ENCODE results near the gene SLC22A16.

DNA sequence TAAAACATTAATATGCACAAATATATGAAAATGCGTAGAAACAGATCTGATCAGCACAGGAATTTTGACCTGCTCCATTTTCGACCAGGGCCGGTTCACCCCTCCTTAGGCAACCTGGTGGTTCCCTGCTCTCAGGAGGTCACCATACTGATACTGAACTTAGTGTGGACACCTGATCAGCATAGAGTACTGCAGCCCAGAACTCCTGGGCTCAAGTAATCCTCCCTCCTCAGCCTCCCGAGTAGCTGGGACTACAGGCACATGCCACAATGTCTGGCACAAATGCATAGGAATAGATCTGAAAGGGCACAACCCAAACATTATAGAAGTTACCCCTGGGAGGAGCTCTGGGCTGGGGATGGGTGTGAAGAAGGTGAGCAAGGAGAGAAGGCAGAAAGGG, 36.4 kb downstream of the SLC22A16 start:
- TF ChIP-seq, protein P1, sequence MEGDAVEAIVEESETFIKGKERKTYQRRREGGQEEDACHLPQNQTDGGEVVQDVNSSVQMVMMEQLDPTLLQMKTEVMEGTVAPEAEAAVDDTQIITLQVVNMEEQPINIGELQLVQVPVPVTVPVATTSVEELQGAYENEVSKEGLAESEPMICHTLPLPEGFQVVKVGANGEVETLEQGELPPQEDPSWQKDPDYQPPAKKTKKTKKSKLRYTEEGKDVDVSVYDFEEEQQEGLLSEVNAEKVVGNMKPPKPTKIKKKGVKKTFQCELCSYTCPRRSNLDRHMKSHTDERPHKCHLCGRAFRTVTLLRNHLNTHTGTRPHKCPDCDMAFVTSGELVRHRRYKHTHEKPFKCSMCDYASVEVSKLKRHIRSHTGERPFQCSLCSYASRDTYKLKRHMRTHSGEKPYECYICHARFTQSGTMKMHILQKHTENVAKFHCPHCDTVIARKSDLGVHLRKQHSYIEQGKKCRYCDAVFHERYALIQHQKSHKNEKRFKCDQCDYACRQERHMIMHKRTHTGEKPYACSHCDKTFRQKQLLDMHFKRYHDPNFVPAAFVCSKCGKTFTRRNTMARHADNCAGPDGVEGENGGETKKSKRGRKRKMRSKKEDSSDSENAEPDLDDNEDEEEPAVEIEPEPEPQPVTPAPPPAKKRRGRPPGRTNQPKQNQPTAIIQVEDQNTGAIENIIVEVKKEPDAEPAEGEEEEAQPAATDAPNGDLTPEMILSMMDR (IDR thresholded peaks at IDR 0.05), result no peak
- no peak for TF ChIP-seq POLR2A (IDR thresholded peaks at IDR 0.05)

All from heart left ventricle (tissue), 13 donors.